Osteoblast (primary cell): Measurements from ENCODE around the gene SP2. TPM values are rescaled to one million over a fixed set of nuclear protein-coding genes. Genes with fewer than 3 reads are reported as not detected.

Source experiments
- DNase-seq: peaks from one replicate; pipeline ENCODE4 v3.0.0; 2011; ENCODE audit warnings: low spot score, mixed read lengths; ENCODE audit not compliant: insufficient read length; ENCODE audit errors: missing footprints
- H2AFZ ChIP-seq: 2 replicates; pipeline ENCODE4 v1.6.0; 2011; ENCODE audit warnings: mild to moderate bottlenecking, low read length
- H3K27ac ChIP-seq: 2 replicates; pipeline ENCODE4 v1.5.1; 2011; ENCODE audit warnings: mild to moderate bottlenecking, low read depth, low read length, moderate library complexity
- H3K27me3 ChIP-seq: 2 replicates; pipeline ENCODE4 v1.6.0; 2012; ENCODE audit warnings: mild to moderate bottlenecking, control low read depth, inconsistent platforms, low read length, moderate library complexity; ENCODE audit not compliant: insufficient read depth
- H3K36me3 ChIP-seq: 2 replicates; pipeline ENCODE4 v1.5.1; 2011; ENCODE audit warnings: mild to moderate bottlenecking, low read length, control low read depth, moderate library complexity; ENCODE audit not compliant: insufficient read depth
- H3K4me1 ChIP-seq: 2 replicates; pipeline ENCODE4 v1.5.1; 2011; ENCODE audit warnings: mild to moderate bottlenecking, low read length, control low read depth, moderate library complexity; ENCODE audit not compliant: insufficient read depth
- H3K4me2 ChIP-seq: 2 replicates; pipeline ENCODE4 v1.6.0; 2011; ENCODE audit warnings: mild to moderate bottlenecking, low read length; ENCODE audit not compliant: insufficient read depth
- H3K4me3 ChIP-seq: fragments of 200-600 bp; sonication (generic); 3 replicates; pipeline ENCODE4 v1.5.1; 2012; ENCODE audit warnings: mild to moderate bottlenecking, low read length, inconsistent platforms; ENCODE audit not compliant: insufficient read depth
- H3K79me2 ChIP-seq: 2 replicates; pipeline ENCODE4 v1.6.0; 2012; ENCODE audit warnings: mild to moderate bottlenecking, low read length, control low read depth, inconsistent platforms; ENCODE audit not compliant: insufficient read depth
- H3K9me3 ChIP-seq: 2 replicates; pipeline ENCODE4 v1.5.1; 2011; ENCODE audit warnings: low read depth, low read length, control low read depth
- H4K20me1 ChIP-seq: 2 replicates; pipeline ENCODE4 v1.6.0; 2012; ENCODE audit warnings: mild to moderate bottlenecking, low read length, control low read depth; ENCODE audit not compliant: insufficient read depth
- CTCF ChIP-seq: IDR thresholded peaks from 2 replicates; pipeline ENCODE4 v1.5.1; 2011; ENCODE audit warnings: mild to moderate bottlenecking, low read depth, low read length, moderate library complexity; ENCODE audit errors: extremely low read depth
- total RNA-seq: library from RNA; depleted of rRNA; stranded (reverse); fragments of >200 nt; gene quantifications from 2 replicates; pipeline ENCODE4 v1.2.3, GENCODE V29; 2012

The SP2 gene
- total RNA-seq, 1 donor, result 2.5 TPM

DNA sequence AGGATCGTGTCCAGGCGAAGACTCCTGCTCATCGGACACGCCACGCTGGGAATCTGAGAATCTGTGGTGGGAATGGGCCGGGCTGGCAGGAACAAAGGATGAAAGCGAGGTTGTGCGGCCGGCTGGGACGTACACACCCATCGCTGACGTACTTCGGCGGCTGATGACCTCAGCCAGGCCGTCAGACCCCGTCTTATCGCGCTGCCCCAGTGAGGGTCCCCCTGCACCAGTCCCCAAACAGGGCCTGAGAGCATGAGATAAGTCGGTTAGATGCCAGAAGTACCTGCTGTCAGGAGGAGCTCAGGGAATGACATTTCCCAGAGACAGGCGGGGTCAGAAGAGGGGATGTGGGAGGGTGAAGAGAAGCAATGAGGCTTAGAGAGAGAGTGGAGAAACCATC is 29.1 kb upstream of the SP2 start:
- Histone ChIP-seq H3K36me3 (no peaks in the 10 kb centered on the region), H3K27me3 (peaks cover 17% of the 10 kb centered on the region), H2AFZ (no peak overlapping the region), H3K27ac (no peak overlapping the region), H3K79me2 (no peaks in the 10 kb centered on the region), H3K4me3 (no peak overlapping the region), H4K20me1 (no peaks in the 10 kb centered on the region), H3K4me1 (peaks cover 13% of the 10 kb centered on the region), H3K9me3 (no peaks in the 10 kb centered on the region), H3K4me2 (no peak overlapping the region)
- no peak for TF ChIP-seq CTCF
- peak; percentile 49 for DNase-seq

DNA sequence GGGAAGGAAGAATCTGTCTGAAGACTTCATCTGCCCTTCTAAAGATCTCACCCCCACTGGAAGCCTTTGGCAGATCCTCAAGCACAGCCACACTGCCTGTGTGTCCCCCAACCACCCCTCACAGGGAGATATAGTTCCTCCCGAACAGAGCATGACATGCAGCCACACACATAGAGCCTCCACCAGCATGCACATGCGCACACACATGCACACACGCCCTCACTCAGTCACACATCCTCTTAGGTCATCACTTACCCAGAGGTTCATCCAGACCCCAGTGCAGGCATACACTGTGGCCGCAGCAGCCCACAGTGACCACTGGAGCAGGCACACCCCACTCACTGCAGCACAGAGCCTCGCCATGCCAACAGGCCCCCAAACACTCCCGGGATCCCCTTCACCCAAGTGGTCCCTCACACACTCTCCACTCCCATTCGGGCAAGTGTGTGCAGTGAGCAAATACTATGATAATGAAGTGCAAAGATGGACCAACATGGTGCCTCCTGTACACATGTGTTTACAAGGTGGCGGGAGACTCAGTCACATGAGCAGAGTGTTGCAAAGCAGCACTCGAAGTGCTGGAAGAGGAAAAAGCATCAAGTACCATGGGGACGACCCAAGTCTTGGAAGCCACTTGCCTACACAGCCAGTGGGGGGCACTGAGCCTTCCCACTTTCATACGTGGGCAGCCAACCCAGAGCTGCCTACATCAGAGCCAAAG is 28.1 kb upstream of the SP2 start:
- Histone ChIP-seq H3K36me3 (no peaks in the 10 kb centered on the region), H3K4me1 (peaks cover 14% of the 10 kb centered on the region), H3K27ac (no peak overlapping the region), H2AFZ (no peak overlapping the region), H3K27me3 (peaks cover 22% of the 10 kb centered on the region), H3K79me2 (no peaks in the 10 kb centered on the region), H3K9me3 (no peaks in the 10 kb centered on the region), H4K20me1 (no peaks in the 10 kb centered on the region), H3K4me3 (no peak overlapping the region), H3K4me2 (no peak overlapping the region)
- DNase-seq, result no peak
- TF ChIP-seq CTCF, result no peak

- Histone ChIP-seq H3K27me3 (peaks cover 26% of the 10 kb centered on the region), H3K4me3 (no peak overlapping the region), H3K27ac (no peak overlapping the region), H3K79me2 (no peaks in the 10 kb centered on the region), H4K20me1 (no peaks in the 10 kb centered on the region), H3K36me3 (no peaks in the 10 kb centered on the region), H2AFZ (no peak overlapping the region), H3K4me2 (no peak overlapping the region), H3K4me1 (peaks cover 15% of the 10 kb centered on the region), H3K9me3 (no peaks in the 10 kb centered on the region)
- TF ChIP-seq CTCF, result no peak
- DNase-seq, result peak; percentile 32
Measured at GRCh38 chr17:47869114-47869513, 26.9 kb upstream of the SP2 start.

- Histone ChIP-seq H3K4me3 (no peak overlapping the region), H3K27ac (no peak overlapping the region), H2AFZ (no peak overlapping the region), H3K4me1 (peaks cover 11% of the 10 kb centered on the region), H3K27me3 (peaks cover 26% of the 10 kb centered on the region), H3K36me3 (no peaks in the 10 kb centered on the region), H3K4me2 (no peak overlapping the region), H4K20me1 (no peaks in the 10 kb centered on the region), H3K9me3 (no peaks in the 10 kb centered on the region), H3K79me2 (no peaks in the 10 kb centered on the region)
- TF ChIP-seq CTCF, result no peak
- peak; percentile 14 for DNase-seq
Measured at GRCh38 chr17:47870056-47870455, 26.0 kb upstream of the SP2 start.
